GM19468 (cell line): ENCODE data around the gene RNF11.
"Not testable (repeated sequence)": the region's sequence is repeated elsewhere in the genome, so short reads cannot be mapped to it uniquely, and the experiment has no call there.

Experiments used
- ATAC-seq: cut with Tn5 transposase; IDR thresholded peaks from one replicate; pipeline ENCODE4 v1.9.1; 2021; ENCODE audit warnings: mild to moderate bottlenecking, moderate library complexity, moderate number of reproducible peaks; ENCODE audit not compliant: unreplicated experiment; ENCODE audit errors: extremely low read depth

Gene RNF11

DNA sequence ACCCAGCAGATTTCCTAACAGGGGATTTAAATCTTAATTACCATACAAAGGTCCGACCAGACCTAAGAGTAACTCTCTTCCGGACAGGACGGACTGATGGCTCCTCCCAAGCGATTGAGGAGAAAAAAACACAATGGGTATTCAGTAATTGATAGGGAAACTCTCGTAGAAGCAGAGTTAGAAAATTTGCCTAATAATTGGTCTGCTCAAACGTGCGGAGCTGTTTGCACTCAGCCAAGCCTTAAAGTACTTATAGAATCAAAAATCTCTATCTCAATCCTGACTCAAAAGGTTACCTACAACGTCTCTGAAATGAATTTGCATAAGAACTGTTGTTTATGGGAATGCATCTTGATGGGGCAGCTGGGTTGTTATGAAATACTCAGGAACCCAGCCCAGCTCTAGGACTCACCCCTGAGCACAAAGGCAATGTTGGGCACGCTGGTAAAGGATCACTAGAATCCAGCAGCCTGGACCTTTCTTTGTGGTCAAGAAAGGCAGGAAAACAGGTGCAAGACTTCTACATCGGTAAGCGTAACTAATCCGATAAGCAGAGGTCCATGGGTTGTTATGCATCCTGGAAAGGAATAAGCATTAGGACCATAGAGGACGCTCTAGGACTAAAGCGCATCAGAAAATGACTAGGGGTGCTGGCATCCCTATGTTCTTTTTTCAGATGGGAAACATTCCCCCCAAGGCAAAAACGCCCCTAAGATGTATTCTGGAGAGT lies 8.7 kb upstream of the RNF11 start:
- ATAC-seq: not testable (repeated sequence)

DNA sequence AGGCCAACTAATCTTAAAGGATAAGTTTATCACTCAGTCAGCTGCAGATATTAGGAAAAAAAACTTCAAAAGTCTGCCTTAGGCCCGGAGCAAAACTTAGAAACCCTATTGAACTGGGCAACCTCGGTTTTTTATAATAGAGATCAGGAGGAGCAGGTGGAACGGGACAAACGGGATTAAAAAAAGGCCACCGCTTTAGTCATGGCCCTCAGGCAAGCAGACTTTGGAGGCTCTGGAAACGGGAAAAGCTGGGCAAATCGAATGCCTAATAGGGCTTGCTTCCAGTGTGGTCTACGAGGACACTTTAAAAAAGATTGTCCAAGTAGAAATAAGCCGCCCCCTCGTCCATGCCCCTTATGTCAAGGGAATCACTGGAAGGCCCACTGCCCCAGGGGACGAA lies 7.6 kb upstream of the RNF11 start:
- ATAC-seq: not testable (repeated sequence)

DNA sequence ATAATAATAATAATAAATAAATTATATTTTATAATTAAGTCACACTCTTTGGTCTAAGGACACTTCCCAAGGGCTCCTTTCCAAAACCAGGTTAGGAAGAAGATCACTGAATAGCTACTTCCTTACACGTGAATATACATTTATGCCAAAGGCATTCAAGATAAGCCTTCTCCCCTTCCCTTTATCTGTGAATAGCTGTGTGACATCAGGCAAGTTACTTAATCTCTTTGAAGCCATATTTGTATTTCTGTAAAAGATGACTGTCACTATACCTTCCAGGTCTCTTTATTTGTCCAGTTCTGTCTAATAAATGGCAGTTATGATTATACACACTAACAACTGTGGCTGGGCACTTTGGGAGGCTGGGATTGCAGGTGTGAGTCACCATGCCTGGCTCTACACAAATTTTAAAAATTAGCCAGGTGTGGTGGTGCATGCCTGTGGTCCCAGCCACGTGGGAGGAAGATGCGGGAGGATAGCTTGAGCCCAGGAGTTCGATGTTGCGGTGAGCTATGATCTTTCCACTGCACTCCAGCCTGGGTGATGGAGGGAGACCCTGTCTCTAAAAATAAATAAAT lies 5.5 kb upstream of the RNF11 start:
- no peak for ATAC-seq

DNA sequence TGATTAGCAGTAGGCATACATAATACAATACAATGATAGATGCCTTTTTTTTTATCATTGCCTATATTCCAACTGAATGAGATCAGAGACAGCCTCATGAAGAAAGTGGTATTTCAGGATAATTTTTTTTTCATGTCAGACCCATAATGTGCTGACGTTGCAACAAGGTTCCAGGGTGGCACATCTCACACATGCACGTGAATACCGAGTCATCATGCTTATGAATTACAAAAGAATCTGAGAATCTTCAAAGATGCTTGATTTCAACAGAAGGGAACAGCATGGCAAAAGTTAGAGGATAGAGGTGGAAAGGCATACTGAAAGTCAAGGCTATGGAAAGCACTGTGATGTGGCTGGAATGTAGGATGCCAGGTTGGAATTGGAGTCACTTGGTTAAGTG lies 5.0 kb upstream of the RNF11 start:
- no peak for ATAC-seq

GRCh38 chr1:51231896-51232295 lies 4.2 kb upstream of the RNF11 start:
- no peak for ATAC-seq

GRCh38 chr1:51234236-51234635 lies 1.8 kb upstream of the RNF11 start:
- ATAC-seq: not testable (repeated sequence)

- peak; percentile 70 for ATAC-seq
Observed at GRCh38 chr1:51234721-51235425, 1.2 kb upstream of the RNF11 start.

GRCh38 chr1:51236531-51237350 lies 668 bp downstream of the RNF11 start:
- ATAC-seq: no peak

GRCh38 chr1:51237351-51238033 lies 1.4 kb downstream of the RNF11 start:
- no peak for ATAC-seq

DNA sequence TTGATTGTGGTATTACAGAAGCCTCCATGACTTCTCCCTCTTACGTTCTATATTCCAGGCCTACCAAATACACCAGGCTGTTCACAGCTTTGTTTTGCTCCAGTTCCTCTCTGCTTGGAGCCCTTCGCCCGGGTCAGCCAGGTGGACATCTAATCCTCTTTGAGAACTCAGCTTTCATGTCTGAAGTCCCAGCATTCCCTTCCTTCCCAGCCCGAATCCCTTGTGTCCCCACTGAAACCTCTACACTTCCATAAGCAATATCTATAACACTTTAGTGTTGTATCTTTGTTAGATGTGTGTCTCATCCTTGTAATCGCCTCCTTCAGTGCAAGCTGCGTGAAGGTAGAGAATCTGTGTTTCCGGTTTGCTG lies 1.9 kb downstream of the RNF11 start:
- ATAC-seq: no peak

GRCh38 chr1:51240084-51240483 lies 4.0 kb downstream of the RNF11 start:
- no peak for ATAC-seq

DNA sequence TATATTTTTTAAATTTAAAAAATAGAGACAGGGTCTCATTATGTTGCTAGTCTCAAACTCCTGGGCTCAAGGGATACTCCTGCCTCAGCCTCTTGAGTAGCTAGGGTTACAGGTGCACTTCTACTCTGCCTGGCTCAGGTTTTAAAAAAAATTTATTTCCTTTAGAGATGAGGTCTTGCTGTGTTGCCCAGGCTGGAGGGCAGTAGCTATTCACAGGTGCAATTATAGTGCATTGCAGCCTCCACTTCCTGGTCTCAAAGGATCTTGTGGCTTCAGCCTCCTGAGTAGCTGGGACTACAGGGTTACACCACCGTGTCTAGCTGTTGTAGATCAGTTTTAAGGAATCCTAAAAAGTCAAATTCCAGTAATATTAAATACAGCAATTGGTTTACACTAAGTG lies 5.0 kb downstream of the RNF11 start:
- no peak for ATAC-seq

DNA sequence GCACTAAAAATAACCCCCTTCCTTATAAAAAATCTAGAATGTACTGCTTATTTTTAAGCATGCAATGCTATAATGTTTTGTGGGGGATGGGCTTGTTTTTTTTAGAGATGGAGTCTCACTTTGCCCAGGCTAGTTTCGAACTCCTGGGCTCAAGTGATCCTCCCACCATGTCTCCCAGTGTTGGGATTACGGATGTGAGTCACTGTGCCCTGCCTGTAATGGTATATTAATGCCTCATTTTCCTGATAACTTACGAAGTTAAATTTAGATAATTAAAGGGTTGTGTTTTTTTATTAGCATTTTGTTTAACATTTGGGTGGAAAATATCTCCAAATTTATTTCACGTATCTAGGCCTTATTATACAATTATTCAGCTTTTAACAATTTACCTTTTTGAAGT lies 6.5 kb downstream of the RNF11 start:
- no peak for ATAC-seq

DNA sequence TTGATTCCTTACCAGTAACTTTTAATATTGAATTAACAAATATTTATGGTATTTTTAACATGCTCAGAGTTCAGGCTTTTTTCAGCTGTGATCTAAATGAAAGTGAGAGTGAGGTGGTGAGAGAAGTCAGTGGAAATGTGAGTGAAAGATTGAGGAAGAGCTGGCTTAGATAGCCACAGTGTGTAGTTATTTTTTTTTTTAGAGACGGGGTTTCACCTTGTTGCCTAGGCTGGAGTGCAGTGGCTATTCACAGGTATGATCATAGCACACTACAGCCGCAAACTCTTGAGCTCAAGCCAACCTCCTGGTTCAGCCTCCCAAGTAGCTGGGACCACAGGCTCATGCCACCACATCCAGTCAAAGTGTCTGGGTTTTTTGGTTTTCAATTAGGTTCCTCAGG lies 10.9 kb downstream of the RNF11 start:
- ATAC-seq: no peak

DNA sequence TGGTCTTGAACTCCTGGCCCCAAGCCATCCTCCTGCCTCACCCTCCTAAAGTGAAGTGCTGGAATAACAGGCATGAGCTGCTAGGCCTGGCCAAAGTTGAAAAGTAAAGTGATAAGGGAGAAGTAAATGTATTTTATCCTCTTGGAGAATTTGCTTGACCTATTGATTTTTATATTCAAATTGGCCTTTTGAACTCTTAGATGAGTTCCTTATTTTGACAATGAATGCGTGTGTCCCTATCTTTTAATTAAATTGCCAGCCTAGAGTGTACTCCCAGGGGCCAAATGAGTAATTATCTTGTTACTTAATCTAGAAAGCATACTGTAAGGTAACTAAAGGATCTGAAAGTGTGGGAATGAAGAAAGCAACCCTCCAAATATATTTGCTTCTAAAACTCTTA lies 11.4 kb downstream of the RNF11 start:
- ATAC-seq: no peak

DNA sequence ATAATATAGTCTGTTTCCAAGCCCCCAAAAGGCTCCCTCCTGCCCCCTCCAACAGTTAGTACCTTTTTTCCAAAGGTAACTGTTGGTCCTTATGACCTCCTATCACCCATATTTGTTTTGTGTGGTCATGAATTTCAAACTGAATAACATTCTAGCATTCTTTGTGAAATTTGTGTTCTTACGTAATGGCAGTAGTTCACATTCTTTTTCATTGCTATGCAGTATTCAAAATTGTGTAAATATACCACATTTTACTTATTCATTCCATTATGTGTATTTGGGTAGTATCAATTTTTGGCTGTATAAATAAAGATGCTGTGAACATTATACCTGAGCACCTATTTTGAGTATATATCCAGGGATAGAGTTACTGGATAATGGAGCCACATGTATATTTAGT lies 13.4 kb downstream of the RNF11 start:
- no peak for ATAC-seq

- ATAC-seq: not testable (repeated sequence)
Observed at GRCh38 chr1:51250729-51251128, 14.7 kb downstream of the RNF11 start.

DNA sequence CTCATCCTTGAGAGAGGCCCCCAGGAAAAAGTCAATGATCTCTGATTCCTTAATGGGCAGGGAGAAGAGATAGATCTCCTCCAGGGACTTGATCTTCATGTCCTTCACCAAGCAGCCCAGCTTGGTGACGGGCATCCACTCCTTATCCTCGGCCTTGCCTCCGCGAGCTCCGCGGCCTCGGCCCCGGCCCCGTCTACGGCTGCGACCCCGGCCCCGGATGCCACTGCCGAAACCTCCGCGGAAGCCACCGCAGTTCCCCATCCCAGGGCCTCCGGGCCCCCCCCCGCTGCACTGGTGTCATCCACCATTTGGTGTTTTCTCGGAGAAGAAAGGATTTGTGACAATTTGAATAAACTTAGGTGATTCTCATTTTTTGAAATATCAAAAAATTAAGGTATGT lies 15.1 kb downstream of the RNF11 start:
- not testable (repeated sequence) for ATAC-seq

DNA sequence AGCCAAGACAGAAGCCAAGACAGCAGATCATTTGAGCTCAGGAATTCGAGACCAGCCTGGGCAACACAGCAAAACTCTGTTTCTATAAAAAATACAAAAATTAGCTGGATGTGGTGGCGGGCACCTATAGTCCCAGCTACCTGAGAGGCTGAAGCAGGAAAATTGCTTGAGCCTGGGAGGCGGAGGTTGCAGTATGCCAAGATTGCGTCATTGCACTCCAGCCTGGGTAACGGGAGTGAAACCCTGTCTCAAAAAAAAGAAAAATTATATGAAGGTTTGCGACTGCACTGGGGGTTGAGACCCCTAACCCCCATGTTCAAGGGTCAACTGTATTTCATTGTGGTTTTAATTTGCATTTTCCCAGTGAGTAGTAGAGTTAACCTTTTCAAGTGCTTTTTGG lies 16.3 kb downstream of the RNF11 start:
- ATAC-seq: no peak

DNA sequence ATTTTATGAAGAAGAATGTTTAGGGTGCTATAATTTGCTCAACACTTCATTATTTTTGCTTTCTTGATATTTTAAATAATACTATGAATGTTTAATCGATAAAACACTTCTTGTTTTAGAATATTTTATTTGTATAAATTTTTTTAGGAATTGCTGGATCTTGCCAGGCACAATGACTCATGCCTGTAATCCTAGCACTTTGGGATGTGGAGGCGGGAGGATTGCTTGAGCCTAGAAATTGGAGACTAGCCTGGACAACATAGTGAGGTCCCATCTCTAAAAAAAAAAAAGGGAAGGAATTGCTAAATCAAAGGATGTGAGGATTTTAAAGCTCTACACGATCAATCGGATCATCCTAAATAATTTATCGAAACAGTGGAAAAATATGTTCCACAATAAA lies 17.6 kb downstream of the RNF11 start:
- ATAC-seq: no peak
